Measurements from ENCODE around the gene NUDT16L1.

GRCh38 chr16:4723071-4723767, 29.9 kb downstream of the NUDT16L1 start:
- TF ChIP-seq ZNF264 (CRISPR knock-in tag; IDR thresholded peaks at IDR 0.05), result no peak
- TF ChIP-seq FOSL2 (CRISPR knock-in tag; IDR thresholded peaks at IDR 0.05), result no peak
- no peak for TF ChIP-seq POLR2A (IDR thresholded peaks at IDR 0.05; ENCODE audit: insufficient read depth in 1 of 2, low read depth in 2 of 2, low read length in 2 of 2)
- TF ChIP-seq, protein P1, sequence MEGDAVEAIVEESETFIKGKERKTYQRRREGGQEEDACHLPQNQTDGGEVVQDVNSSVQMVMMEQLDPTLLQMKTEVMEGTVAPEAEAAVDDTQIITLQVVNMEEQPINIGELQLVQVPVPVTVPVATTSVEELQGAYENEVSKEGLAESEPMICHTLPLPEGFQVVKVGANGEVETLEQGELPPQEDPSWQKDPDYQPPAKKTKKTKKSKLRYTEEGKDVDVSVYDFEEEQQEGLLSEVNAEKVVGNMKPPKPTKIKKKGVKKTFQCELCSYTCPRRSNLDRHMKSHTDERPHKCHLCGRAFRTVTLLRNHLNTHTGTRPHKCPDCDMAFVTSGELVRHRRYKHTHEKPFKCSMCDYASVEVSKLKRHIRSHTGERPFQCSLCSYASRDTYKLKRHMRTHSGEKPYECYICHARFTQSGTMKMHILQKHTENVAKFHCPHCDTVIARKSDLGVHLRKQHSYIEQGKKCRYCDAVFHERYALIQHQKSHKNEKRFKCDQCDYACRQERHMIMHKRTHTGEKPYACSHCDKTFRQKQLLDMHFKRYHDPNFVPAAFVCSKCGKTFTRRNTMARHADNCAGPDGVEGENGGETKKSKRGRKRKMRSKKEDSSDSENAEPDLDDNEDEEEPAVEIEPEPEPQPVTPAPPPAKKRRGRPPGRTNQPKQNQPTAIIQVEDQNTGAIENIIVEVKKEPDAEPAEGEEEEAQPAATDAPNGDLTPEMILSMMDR (CRISPR knock-in tag; IDR thresholded peaks at IDR 0.05), result no peak
- TF ChIP-seq ZNF780A (CRISPR knock-in tag; IDR thresholded peaks at IDR 0.05), result no peak

Measured in HepG2 (cell line).